ENCODE data around the gene ZNF75A.
A peak's percentile ranks its signal among the peaks of the same experiment; 100 is the strongest.

ZNF75A gene

GRCh38 chr16:3276679-3277078 lies 28.6 kb upstream of the ZNF75A start:
- Mint-ChIP-seq H3K9me3 (peaks cover 7% of the 10 kb centered on the region), H3K4me3 (no peak overlapping the region), H3K27me3 (peaks cover 26% of the 10 kb centered on the region), H3K27ac (no peak overlapping the region), H3K4me1 (ENCODE audit: low read depth) (peaks cover 2% of the 10 kb centered on the region), H3K36me3 (ENCODE audit: low read depth) (no peaks in the 10 kb centered on the region)
- intact Hi-C loops (cut with micrococcal nuclease): no loop called here

DNA sequence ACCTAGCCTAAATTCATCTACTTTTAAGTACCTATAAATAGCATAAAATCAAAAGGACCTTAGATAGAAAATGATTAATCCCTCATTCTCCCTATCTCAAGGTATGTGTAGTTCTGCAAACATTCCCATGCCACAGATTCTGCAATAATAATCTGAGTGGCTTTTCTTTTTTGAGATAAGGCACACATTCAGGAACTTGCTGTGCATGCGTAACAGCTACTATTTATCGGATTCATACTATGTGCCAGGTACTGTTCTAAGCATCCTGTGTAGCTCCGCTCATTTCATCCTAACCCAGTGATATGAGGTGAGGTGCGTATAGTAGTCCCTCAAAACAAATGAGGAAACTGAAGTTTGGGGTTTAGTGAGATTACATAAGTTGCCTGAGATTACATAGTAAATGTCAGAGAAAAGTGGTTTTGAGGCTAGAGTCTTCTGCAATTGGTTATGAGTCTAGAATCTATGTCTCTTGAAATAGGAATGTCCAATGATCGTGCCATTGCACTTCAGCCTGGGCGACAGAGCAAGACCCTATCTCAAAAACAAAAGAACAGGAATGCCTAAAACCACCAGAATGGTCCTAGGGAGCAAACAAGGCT lies 24.0 kb upstream of the ZNF75A start:
- no peak overlapping the region for H3K4me3 Mint-ChIP-seq
- peaks cover 41% of the 10 kb centered on the region for H3K36me3 Mint-ChIP-seq (ENCODE audit: low read depth)
- peaks cover 20% of the 10 kb centered on the region for H3K27me3 Mint-ChIP-seq
- H3K27ac Mint-ChIP-seq: no peak overlapping the region
- intact Hi-C loops (cut with micrococcal nuclease): no loop called here
- H3K4me1 Mint-ChIP-seq (ENCODE audit: low read depth): peaks cover 36% of the 10 kb centered on the region
- H3K9me3 Mint-ChIP-seq: peaks cover 17% of the 10 kb centered on the region

GRCh38 chr16:3282103-3282729 lies 23.1 kb upstream of the ZNF75A start:
- Mint-ChIP-seq H3K9me3 (peaks cover 21% of the 10 kb centered on the region), H3K36me3 (ENCODE audit: low read depth) (peaks cover 50% of the 10 kb centered on the region), H3K27ac (peak overlapping the region; percentile 98), H3K4me3 (peak overlapping the region; percentile 93), H3K27me3 (peaks cover 15% of the 10 kb centered on the region), H3K4me1 (ENCODE audit: low read depth) (peaks cover 36% of the 10 kb centered on the region)
- intact Hi-C loops (cut with micrococcal nuclease): loop anchor here (2.0 kb wide), 1 partner anchor 119 kb away; the partner anchor contains the start of genes ZNF174 and ZSCAN32

GRCh38 chr16:3282730-3283542 lies 22.4 kb upstream of the ZNF75A start, which contains the start of gene ZNF263:
TSS of gene ZNF263 (plus strand) at chr16:3283491. CDS start at chr16:3283819, 328 bp downstream.
- peaks cover 36% of the 10 kb centered on the region for H3K4me1 Mint-ChIP-seq (ENCODE audit: low read depth)
- peaks cover 9% of the 10 kb centered on the region for H3K27me3 Mint-ChIP-seq
- peak within 1 kb of the TSS; percentile 93 for H3K4me3 Mint-ChIP-seq
- peaks cover 28% of the 10 kb centered on the region for H3K9me3 Mint-ChIP-seq
- intact Hi-C loops (cut with micrococcal nuclease): loop anchor here (1.0 to 2.0 kb wide), 3 partner anchors 19 to 118 kb away; partner anchors contain the start of genes TIGD7, ZNF174, ZNF75A and ZSCAN32
- peaks cover 57% of the 10 kb centered on the region for H3K36me3 Mint-ChIP-seq (ENCODE audit: low read depth)
- peak within 1 kb of the TSS; percentile 98 for H3K27ac Mint-ChIP-seq

GRCh38 chr16:3283543-3284447 lies 21.5 kb upstream of the ZNF75A start:
- Mint-ChIP-seq H3K4me1 (ENCODE audit: low read depth) (peaks cover 36% of the 10 kb centered on the region), H3K27me3 (peaks cover 9% of the 10 kb centered on the region), H3K36me3 (ENCODE audit: low read depth) (peaks cover 65% of the 10 kb centered on the region), H3K9me3 (peaks cover 37% of the 10 kb centered on the region), H3K4me3 (peak overlapping the region; percentile 93), H3K27ac (peak overlapping the region; percentile 98)
- intact Hi-C loops (cut with micrococcal nuclease): loop anchor here (1.0 to 2.0 kb wide), 3 partner anchors 19 to 117 kb away; partner anchors contain the start of genes TIGD7, ZNF174, ZNF75A and ZSCAN32

DNA sequence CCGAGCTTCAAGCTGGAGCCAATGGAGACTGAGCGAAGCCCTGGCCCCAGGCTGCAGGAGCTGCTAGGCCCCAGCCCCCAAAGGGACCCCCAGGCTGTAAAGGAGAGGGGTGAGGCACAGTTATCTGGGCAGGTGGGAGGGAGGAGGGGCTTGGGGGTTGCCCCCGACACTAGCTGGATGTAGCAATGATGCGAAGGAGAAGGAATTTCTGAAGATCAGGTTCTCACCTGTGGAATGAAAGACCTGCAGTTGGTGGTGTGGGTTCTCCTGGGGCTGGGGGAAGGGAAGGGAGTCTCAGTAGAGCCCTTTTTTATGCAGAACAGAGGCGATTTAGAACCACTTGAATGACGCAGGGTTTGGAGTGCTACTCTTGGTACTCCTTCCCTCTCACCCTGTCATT lies 20.2 kb upstream of the ZNF75A start:
- Mint-ChIP-seq H3K4me1 (ENCODE audit: low read depth) (peaks cover 36% of the 10 kb centered on the region), H3K4me3 (peak overlapping the region; percentile 93), H3K27me3 (peaks cover 4% of the 10 kb centered on the region), H3K27ac (peak overlapping the region; percentile 98), H3K36me3 (ENCODE audit: low read depth) (peaks cover 79% of the 10 kb centered on the region), H3K9me3 (peaks cover 49% of the 10 kb centered on the region)
- intact Hi-C loops (cut with micrococcal nuclease): no loop called here

GRCh38 chr16:3289998-3290673 lies 15.2 kb upstream of the ZNF75A start:
- peaks cover 11% of the 10 kb centered on the region for H3K4me1 Mint-ChIP-seq (ENCODE audit: low read depth)
- H3K9me3 Mint-ChIP-seq: peaks cover 92% of the 10 kb centered on the region
- no peak overlapping the region for H3K27ac Mint-ChIP-seq
- H3K36me3 Mint-ChIP-seq (ENCODE audit: low read depth): peaks cover 97% of the 10 kb centered on the region
- intact Hi-C loops (cut with micrococcal nuclease): no loop called here
- no peaks in the 10 kb centered on the region for H3K27me3 Mint-ChIP-seq
- H3K4me3 Mint-ChIP-seq: no peak overlapping the region

GRCh38 chr16:3292604-3293003 lies 12.7 kb upstream of the ZNF75A start:
- Mint-ChIP-seq H3K27me3 (peaks cover 2% of the 10 kb centered on the region), H3K4me3 (no peak overlapping the region), H3K4me1 (ENCODE audit: low read depth) (no peaks in the 10 kb centered on the region), H3K36me3 (ENCODE audit: low read depth) (peaks cover 92% of the 10 kb centered on the region), H3K9me3 (peaks cover 97% of the 10 kb centered on the region), H3K27ac (no peak overlapping the region)
- intact Hi-C loops (cut with micrococcal nuclease): no loop called here

GRCh38 chr16:3295209-3295608 lies 10.1 kb upstream of the ZNF75A start:
- H3K9me3 Mint-ChIP-seq: peaks cover 94% of the 10 kb centered on the region
- H3K36me3 Mint-ChIP-seq (ENCODE audit: low read depth): peaks cover 80% of the 10 kb centered on the region
- no peak overlapping the region for H3K27ac Mint-ChIP-seq
- H3K4me3 Mint-ChIP-seq: no peak overlapping the region
- H3K27me3 Mint-ChIP-seq: peaks cover 2% of the 10 kb centered on the region
- intact Hi-C loops (cut with micrococcal nuclease): no loop called here
- no peaks in the 10 kb centered on the region for H3K4me1 Mint-ChIP-seq (ENCODE audit: low read depth)

- intact Hi-C loops (cut with micrococcal nuclease): no loop called here
- Mint-ChIP-seq H3K27ac (no peak overlapping the region), H3K36me3 (ENCODE audit: low read depth) (peaks cover 80% of the 10 kb centered on the region), H3K4me1 (ENCODE audit: low read depth) (no peaks in the 10 kb centered on the region), H3K4me3 (no peak overlapping the region), H3K9me3 (peaks cover 94% of the 10 kb centered on the region), H3K27me3 (peaks cover 2% of the 10 kb centered on the region)
Observed at GRCh38 chr16:3295783-3296182, 9.5 kb upstream of the ZNF75A start.

DNA sequence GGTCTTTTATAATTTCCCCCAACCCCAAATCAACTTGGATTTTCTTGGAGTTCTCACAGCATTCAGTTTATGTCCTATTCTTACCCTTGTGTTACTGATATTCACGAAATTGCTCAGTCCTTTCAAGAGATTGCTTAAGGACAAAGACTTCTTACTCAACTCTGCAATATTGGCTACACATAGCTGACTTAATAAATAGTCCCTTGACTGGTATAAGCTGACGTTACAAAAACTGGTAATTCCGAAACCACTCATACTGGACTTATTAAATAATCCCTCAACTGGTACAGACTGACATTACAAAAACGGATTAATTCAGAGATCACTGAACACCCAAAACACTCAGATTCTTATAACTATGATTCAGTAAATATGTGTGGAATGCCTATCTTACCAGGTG lies 927 bp upstream of the ZNF75A start:
- peak overlapping the region; percentile 90 for H3K27ac Mint-ChIP-seq
- no peaks in the 10 kb centered on the region for H3K27me3 Mint-ChIP-seq
- intact Hi-C loops (cut with micrococcal nuclease): no loop called here
- H3K36me3 Mint-ChIP-seq (ENCODE audit: low read depth): peaks cover 84% of the 10 kb centered on the region
- peaks cover 8% of the 10 kb centered on the region for H3K4me1 Mint-ChIP-seq (ENCODE audit: low read depth)
- peaks cover 70% of the 10 kb centered on the region for H3K9me3 Mint-ChIP-seq
- H3K4me3 Mint-ChIP-seq: peak overlapping the region; percentile 80

GRCh38 chr16:3306078-3306477 lies 781 bp downstream of the ZNF75A start:
- Mint-ChIP-seq H3K27ac (peak overlapping the region; percentile 90), H3K27me3 (no peaks in the 10 kb centered on the region), H3K36me3 (ENCODE audit: low read depth) (peaks cover 81% of the 10 kb centered on the region), H3K4me3 (peak overlapping the region; percentile 80), H3K9me3 (peaks cover 70% of the 10 kb centered on the region), H3K4me1 (ENCODE audit: low read depth) (peaks cover 8% of the 10 kb centered on the region)
- intact Hi-C loops (cut with micrococcal nuclease): loop anchor here (5.0 kb wide), 1 partner anchor 151 kb away; no protein-coding TSS in a partner anchor

DNA sequence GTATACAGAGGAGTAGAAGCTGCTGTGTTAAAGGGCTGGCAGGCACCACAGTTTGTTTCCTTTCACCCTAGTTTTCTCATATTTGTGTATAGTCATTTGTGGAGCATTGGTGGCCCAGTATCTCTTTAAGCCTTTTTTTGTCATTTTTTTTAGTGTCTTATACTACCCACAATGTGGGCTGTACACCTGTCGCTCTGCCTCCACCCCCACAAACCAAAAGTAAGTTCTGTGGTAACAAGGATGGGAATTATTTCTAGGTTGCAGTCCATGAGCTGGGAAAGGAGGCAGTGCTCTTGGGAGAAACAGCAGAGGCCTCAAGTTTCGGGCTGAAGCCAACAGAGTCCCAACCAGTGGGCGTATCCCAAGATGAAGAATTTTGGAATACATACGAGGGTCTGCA lies 6.2 kb downstream of the ZNF75A start:
- peaks cover 92% of the 10 kb centered on the region for H3K9me3 Mint-ChIP-seq
- H3K4me3 Mint-ChIP-seq: no peak overlapping the region
- intact Hi-C loops (cut with micrococcal nuclease): no loop called here
- no peaks in the 10 kb centered on the region for H3K27me3 Mint-ChIP-seq
- peaks cover 97% of the 10 kb centered on the region for H3K36me3 Mint-ChIP-seq (ENCODE audit: low read depth)
- H3K4me1 Mint-ChIP-seq (ENCODE audit: low read depth): no peaks in the 10 kb centered on the region
- H3K27ac Mint-ChIP-seq: no peak overlapping the region
